Activated CD4-positive, alpha-beta T cell treated with anti-CD3 and anti-CD28 coated beads, Interleukin-2, amount 10 ng/mL, durations not matched to agents 24 days and 14 days (primary cell): ENCODE results near the gene SPATA2. TPM values are rescaled to one million over a fixed set of nuclear protein-coding genes. Genes with fewer than 3 reads are reported as not detected.
A peak's percentile ranks its signal among the peaks of the same experiment; 100 is the strongest.
"Not testable (repeated sequence)": the region's sequence is repeated elsewhere in the genome, so short reads cannot be mapped to it uniquely, and the experiment has no call there.

Experiments
- DNase-seq: peaks from one replicate; pipeline ENCODE4 v3.0.0; 2022
- H3K27ac Mint-ChIP-seq: one replicate; pipeline ENCODE4 v1.8.0; 2022; ENCODE audit warnings: mild to moderate bottlenecking, mixed read lengths
- H3K27me3 Mint-ChIP-seq: one replicate; pipeline ENCODE4 v1.8.0; 2022; ENCODE audit warnings: mixed read lengths
- H3K36me3 Mint-ChIP-seq: one replicate; pipeline ENCODE4 v1.8.0; 2022; ENCODE audit warnings: low read depth, mild to moderate bottlenecking, mixed read lengths
- H3K4me1 Mint-ChIP-seq: one replicate; pipeline ENCODE4 v1.8.0; 2021; ENCODE audit warnings: mixed read lengths
- H3K4me3 Mint-ChIP-seq: one replicate; pipeline ENCODE4 v1.8.0; 2022; ENCODE audit warnings: mild to moderate bottlenecking, moderate library complexity, mixed read lengths
- H3K9me3 Mint-ChIP-seq: one replicate; pipeline ENCODE4 v1.8.0; 2021; ENCODE audit warnings: mixed read lengths
- intact Hi-C: fragments of 100-400 bp; cut with micrococcal nuclease; formaldehyde crosslinking; loops from one replicate; pipeline ENCODE4 v1.15.1; 2023
- total RNA-seq: library from RNA; stranded (reverse); gene quantifications from 2 replicates; pipeline ENCODE4 v1.2.3, GENCODE V29; 2022

Gene SPATA2
- total RNA-seq, 1 donor from 2014 or later: 9.9 TPM

DNA sequence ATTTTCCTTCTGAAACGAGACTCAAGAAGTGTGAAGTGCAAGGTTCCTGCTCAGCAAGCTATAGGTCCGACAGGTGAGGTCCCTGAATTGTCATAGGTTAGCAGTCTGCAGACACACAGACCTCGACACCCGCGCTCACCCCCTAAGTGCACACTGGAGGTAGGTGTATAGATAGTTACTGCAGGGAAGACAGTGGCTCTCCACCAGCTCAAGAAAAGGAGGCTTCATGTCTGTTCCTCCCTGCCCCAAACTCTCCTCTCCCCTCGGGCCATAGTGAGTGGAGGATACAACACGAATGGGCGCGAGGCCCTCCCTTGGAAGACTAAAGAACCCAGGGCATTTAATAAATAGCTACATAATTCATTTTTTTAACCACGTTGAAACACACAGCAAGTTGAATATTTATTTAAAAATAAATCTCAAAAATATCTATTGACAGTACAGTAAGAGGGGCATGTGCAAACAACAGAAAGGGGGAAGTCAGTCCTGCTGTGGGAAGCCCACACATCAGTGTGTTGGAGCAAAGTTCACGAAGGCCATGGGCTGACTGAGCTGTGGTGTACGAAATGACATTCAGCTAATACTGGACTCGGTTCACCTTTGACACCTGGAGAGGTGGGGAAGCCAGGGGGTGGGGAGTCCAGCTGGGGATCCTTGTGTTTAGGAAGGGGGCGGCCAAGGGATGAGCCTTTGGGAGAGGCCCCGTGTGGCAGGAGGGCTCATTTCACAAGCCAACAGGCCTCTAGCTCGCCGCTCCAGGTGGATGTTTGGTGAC, 10.7 kb downstream of the SPATA2 start:
- no peak for DNase-seq
- H3K36me3 Mint-ChIP-seq: peaks cover 29% of the 10 kb centered on the region
- no peaks in the 10 kb centered on the region for H3K27me3 Mint-ChIP-seq
- H3K4me3 Mint-ChIP-seq: no peak overlapping the region
- intact Hi-C loops: no loop called here
- H3K27ac Mint-ChIP-seq: no peak overlapping the region
- H3K9me3 Mint-ChIP-seq: no peaks in the 10 kb centered on the region
- peaks cover 5% of the 10 kb centered on the region for H3K4me1 Mint-ChIP-seq

DNA sequence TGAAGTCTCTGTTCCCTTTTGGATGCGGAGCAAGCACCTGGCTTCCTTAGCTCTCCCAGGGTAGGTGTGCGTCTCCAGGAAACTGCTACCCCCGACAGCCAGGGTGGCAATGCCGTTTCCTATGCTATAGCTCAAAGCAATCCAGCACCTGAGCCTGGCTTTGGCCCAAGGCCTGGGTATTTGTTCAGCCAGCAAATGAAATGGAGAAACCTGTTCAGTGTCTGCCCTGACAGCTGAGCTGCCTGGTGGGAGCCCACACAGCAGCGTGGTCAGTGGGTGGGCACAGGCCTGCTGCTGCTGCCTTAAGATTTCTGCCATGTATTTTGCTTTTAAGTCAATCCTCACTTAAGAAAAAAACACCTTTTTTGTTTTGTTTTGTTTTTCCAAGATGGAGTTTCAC, 13.7 kb downstream of the SPATA2 start:
- DNase-seq: no peak
- H3K27ac Mint-ChIP-seq: no peak overlapping the region
- no peak overlapping the region for H3K4me3 Mint-ChIP-seq
- intact Hi-C loops: no loop called here
- H3K27me3 Mint-ChIP-seq: no peaks in the 10 kb centered on the region
- H3K36me3 Mint-ChIP-seq: peaks cover 20% of the 10 kb centered on the region
- peaks cover 5% of the 10 kb centered on the region for H3K4me1 Mint-ChIP-seq
- no peaks in the 10 kb centered on the region for H3K9me3 Mint-ChIP-seq

DNA sequence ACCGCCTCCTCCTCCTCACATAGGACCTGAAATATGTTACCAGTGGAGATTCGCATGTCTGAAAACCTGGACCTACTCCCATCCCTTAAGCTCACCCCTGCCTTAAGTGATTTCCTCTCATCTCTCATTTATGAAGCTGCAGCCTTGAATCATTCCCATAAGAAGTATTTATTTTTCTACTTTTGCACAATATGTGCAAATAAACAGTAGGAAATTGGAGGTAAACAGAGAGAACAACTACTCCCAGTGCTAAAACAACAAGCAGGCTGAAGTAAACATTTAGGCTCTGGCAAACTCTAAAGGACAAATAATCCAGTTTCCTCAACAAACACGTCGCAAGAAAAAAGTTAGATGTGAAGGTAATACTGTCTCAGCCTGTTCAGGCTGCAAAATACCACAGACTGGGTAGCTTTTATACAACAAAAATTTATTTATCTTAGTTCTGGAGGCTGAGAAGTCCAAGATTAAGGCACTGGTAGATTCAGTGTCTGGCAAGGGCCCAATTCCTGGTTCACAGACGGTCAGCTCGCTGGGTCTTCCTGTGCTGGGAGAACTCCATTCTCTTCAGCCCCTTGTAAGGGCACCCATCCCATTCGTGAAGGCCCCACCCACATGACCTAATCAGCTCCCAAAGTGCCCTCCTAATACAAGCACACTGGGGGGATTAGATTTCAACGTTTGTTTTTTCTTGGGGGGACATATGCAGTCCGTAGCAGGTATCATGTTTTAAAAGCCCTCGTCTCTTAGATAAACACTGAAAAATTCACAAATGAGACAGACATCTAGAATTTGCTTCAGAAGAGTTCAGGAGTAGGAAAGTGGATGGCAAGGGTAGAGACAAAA, 15.6 kb downstream of the SPATA2 start:
- DNase-seq: no peak
- no peak overlapping the region for H3K27ac Mint-ChIP-seq
- intact Hi-C loops: no loop called here
- no peaks in the 10 kb centered on the region for H3K4me1 Mint-ChIP-seq
- no peaks in the 10 kb centered on the region for H3K9me3 Mint-ChIP-seq
- no peaks in the 10 kb centered on the region for H3K27me3 Mint-ChIP-seq
- H3K4me3 Mint-ChIP-seq: no peak overlapping the region
- peaks cover 8% of the 10 kb centered on the region for H3K36me3 Mint-ChIP-seq

DNA sequence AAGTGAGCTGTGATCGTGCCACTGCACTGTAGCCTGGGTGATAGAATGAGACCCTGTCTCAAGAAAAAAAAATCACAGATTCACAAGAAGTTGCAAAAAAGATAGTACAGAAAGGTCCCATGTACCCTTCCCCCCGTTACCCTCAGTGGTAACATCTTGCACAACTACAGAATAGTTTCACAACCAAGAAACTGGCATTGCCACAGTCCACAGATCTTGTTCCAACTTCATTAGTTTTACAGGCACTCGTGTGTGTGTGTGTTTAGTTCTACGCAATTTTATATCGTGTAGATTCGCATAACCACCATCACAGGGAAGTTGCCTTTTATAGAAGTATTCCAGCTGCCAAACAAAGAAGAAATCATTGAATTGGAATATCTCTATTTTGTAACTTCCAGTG, 19.1 kb downstream of the SPATA2 start:
- no peak overlapping the region for H3K4me3 Mint-ChIP-seq

DNA sequence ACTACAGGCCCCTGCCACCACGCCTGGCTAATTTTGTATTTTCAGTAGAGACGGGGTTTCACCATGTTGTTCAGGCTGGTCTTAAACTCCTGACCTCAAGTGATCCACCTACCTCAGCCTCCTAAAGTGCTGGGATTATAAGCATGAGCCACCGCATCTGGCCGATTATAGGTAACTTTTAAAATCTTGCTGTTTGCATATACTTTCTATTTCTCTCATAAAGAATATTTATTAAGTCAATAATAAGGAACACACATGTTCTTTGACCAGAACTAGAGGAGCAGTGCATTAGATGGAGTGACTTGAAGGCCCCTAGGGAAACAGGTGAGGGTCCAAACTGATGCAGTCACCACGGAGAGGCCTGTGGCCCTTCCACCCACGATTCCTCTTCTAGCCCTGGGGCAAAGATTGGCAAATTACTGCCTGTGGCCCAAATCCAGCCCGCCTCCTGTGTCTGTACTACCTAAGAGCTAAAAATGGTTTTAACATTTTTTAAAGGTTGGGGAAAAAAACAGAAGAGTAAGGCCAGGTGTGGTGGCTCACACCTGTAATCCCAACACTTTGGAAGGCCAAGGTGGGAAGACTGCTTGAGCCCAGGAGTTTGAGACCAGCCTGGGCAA, 19.7 kb downstream of the SPATA2 start:
- DNase-seq, H3K36me3 Mint-ChIP-seq, H3K27ac Mint-ChIP-seq, H3K27me3 Mint-ChIP-seq, H3K4me3 Mint-ChIP-seq, H3K9me3 Mint-ChIP-seq, intact Hi-C loops: not testable (repeated sequence)
- H3K4me1 Mint-ChIP-seq: peaks cover 15% of the 10 kb centered on the region

More for the DNA sequence above, 19.1 kb downstream of the SPATA2 start:
- H3K4me1 Mint-ChIP-seq: peaks cover 15% of the 10 kb centered on the region
- no peaks in the 10 kb centered on the region for H3K27me3 Mint-ChIP-seq
- H3K27ac Mint-ChIP-seq: no peak overlapping the region
- intact Hi-C loops: no loop called here
- H3K9me3 Mint-ChIP-seq: no peaks in the 10 kb centered on the region
- H3K36me3 Mint-ChIP-seq: no peaks in the 10 kb centered on the region
- DNase-seq: no peak

- H3K4me1 Mint-ChIP-seq: peaks cover 15% of the 10 kb centered on the region
- H3K4me3 Mint-ChIP-seq: peak overlapping the region; percentile 36
- DNase-seq: peak; percentile 68
- no peaks in the 10 kb centered on the region for H3K9me3 Mint-ChIP-seq
- peak overlapping the region; percentile 82 for H3K27ac Mint-ChIP-seq
- intact Hi-C loops: no loop called here
- H3K27me3 Mint-ChIP-seq: no peaks in the 10 kb centered on the region
- H3K36me3 Mint-ChIP-seq: peaks cover 4% of the 10 kb centered on the region
Observed at GRCh38 chr20:49894073-49894470, 21.3 kb downstream of the SPATA2 start.

DNA sequence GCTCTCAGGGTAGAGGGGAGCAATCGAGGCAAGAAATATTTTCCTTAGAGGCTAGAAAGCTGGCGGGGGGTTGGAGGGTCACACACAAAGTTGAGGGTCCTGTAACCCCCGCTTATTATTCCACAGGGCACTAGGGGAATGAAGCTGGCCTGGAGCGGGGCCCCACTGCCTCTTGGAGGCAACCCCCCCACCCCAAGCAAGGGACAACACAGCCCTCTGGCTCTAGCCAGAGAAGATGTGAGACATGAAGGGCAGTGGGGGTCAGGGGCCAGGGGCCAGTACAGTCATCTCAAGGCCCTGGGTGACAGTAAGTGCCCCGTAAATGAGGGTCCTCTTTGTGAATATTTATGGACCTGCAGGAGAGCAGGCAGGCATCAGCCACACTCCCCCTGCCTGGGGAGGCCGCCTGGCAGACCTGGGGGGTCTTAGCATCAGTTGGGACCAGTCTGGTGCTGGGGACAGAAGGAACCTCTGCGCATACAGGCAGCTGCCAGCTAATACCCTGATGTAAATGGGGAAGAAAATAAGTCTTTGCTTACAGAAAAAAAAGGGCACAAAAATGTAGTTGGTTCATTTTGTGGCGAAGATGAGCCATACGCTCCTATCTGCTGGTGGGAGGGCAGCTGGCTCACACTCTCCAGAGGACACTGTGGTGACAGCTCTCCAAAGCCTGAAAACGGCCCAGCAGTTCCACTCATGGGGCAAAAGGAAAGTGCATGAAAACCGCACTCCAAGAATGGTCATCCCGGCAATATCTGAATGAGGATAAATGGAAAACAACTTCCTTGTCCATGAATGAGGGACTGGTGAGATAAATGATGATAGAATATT, 21.9 kb downstream of the SPATA2 start:
- Mint-ChIP-seq H3K4me3 (peak overlapping the region; percentile 48), H3K27me3 (no peaks in the 10 kb centered on the region), H3K27ac (peak overlapping the region; percentile 82), H3K9me3 (no peaks in the 10 kb centered on the region), H3K4me1 (peaks cover 17% of the 10 kb centered on the region), H3K36me3 (peaks cover 10% of the 10 kb centered on the region)
- DNase-seq: no peak
- intact Hi-C loops: loop anchor here (2.0 kb wide), 2 partner anchors 21 to 35 kb away; partner anchors contain the start of gene SPATA2

GRCh38 chr20:49892817-49893216, 22.5 kb downstream of the SPATA2 start:
- no peaks in the 10 kb centered on the region for H3K27me3 Mint-ChIP-seq
- intact Hi-C loops: loop anchor here (2.0 kb wide), 2 partner anchors 22 to 36 kb away; partner anchors contain the start of gene SPATA2

DNA sequence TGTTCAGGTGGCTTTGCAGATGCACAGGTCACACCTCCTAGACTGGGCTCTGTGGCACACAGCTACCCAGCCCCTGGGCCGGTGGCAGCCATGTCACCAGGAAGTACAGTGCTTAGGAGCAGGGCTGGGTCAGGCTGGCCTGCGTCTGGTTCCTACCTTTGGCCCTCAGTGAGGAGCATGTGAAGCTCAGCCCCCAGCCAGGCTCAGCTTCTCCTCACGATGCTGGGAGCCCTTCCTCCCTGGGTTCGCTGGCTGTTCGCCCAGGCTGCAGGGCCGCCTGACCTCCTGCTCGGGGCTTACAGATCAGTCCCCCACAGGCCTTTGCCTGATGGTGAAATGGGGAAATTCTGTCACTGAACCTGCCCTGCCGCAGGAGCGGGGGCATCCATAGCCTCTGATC, 23.1 kb downstream of the SPATA2 start:
- peaks cover 23% of the 10 kb centered on the region for H3K4me1 Mint-ChIP-seq

More at GRCh38 chr20:49892817-49893216, 22.5 kb downstream of the SPATA2 start:
- no peak for DNase-seq
- H3K9me3 Mint-ChIP-seq: no peaks in the 10 kb centered on the region
- peak overlapping the region; percentile 48 for H3K4me3 Mint-ChIP-seq
- peaks cover 19% of the 10 kb centered on the region for H3K4me1 Mint-ChIP-seq
- H3K27ac Mint-ChIP-seq: peak overlapping the region; percentile 78
- peaks cover 13% of the 10 kb centered on the region for H3K36me3 Mint-ChIP-seq

DNA sequence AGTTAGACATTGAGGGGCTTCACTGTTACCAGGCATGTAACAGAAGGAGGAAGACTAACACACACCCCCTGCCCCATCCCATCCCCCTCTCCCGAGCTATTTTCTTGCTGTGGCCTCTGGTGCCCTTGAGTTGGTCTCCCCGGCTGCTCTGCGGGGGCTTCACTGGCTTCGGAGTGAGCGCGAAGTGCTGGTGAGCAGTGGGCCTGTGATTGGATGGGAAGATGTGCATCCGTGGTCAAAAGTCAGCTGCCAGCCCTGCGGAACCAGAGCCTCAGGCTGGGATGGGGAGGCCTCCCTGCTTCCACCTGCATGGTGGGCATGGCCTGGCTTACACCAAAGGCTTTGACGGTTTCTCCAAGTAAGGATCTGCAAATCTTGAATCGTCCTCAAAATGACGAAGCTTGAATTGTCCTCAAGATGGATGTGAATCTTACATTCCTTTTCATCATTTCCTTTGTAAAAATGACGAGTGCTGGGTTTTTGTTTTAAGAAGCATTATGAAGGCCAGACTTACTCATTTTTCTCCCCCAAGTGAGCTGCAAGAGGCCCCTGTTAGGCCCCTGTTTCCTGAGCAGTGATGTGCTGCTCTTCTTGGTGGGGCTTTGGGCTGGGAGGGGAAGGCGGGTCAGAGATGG, 23.7 kb downstream of the SPATA2 start:
- H3K4me1 Mint-ChIP-seq: peaks cover 23% of the 10 kb centered on the region
- intact Hi-C loops: loop anchor here (2.0 kb wide), 2 partner anchors 23 to 37 kb away; partner anchors contain the start of gene SPATA2
- no peak overlapping the region for H3K27ac Mint-ChIP-seq
- no peaks in the 10 kb centered on the region for H3K27me3 Mint-ChIP-seq
- H3K9me3 Mint-ChIP-seq: no peaks in the 10 kb centered on the region
- no peak overlapping the region for H3K4me3 Mint-ChIP-seq
- no peak for DNase-seq
- H3K36me3 Mint-ChIP-seq: peaks cover 18% of the 10 kb centered on the region

More for the DNA sequence above, 23.1 kb downstream of the SPATA2 start:
- intact Hi-C loops: loop anchor here (2.0 kb wide), 2 partner anchors 23 to 37 kb away; partner anchors contain the start of gene SPATA2
- peak overlapping the region; percentile 78 for H3K27ac Mint-ChIP-seq
- no peak overlapping the region for H3K4me3 Mint-ChIP-seq
- no peak for DNase-seq
- no peaks in the 10 kb centered on the region for H3K9me3 Mint-ChIP-seq
- H3K27me3 Mint-ChIP-seq: no peaks in the 10 kb centered on the region
- H3K36me3 Mint-ChIP-seq: peaks cover 16% of the 10 kb centered on the region

DNA sequence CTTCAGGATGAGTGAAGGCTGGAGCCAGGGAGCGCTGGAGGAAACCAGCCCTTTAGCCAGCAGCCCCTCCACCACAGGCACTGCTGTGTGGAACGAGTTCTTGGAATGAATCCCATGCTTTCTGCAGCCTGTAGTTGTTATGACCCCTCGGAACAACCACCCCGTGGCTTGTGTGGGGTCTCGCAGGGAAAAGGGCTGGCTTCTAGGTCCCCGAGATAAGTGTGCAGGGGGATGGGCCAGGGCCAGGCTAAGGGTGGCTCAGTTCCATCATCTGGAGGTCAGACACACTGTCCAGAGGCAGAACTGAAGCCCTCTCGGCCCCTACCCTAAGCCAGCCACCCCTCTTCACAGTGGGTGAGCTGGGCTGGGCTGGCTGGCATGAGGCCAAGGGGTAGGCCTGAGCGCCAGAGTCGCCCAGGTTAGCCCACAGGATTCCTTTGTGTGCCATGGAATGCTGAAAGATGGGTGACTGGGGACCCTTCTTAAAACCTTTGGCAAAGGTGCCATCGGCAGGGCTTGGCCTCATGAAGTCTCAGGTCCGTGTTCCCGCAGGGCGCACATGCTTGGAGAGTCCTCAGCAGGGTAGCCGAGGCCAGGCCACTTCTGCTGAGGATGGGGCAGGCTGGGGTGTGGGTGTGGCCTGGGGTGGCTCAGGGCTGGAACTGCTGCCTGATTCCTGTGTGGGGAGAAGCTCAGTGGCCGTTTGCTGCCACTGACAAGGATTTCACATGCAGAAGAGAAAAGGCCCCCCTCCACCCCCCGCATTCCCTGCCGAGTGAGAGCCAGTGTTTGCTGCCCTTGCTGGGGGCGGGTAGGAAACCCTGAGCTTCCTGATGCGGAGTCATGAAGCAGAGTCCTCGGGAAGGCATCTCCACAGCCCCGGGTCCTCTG, 24.6 kb downstream of the SPATA2 start:
- H3K4me1 Mint-ChIP-seq: peaks cover 23% of the 10 kb centered on the region
- H3K9me3 Mint-ChIP-seq: no peaks in the 10 kb centered on the region
- H3K36me3 Mint-ChIP-seq: peaks cover 25% of the 10 kb centered on the region
- H3K27me3 Mint-ChIP-seq: no peaks in the 10 kb centered on the region
- no peak for DNase-seq
- no peak overlapping the region for H3K27ac Mint-ChIP-seq
- no peak overlapping the region for H3K4me3 Mint-ChIP-seq
- intact Hi-C loops: no loop called here

- intact Hi-C loops: loop anchor here (2.0 kb wide), 1 partner anchor 279 kb away; no protein-coding TSS in a partner anchor
- no peak overlapping the region for H3K4me3 Mint-ChIP-seq
- H3K4me1 Mint-ChIP-seq: peaks cover 23% of the 10 kb centered on the region
- H3K27ac Mint-ChIP-seq: no peak overlapping the region
- no peaks in the 10 kb centered on the region for H3K27me3 Mint-ChIP-seq
- no peaks in the 10 kb centered on the region for H3K9me3 Mint-ChIP-seq
- DNase-seq: no peak
- H3K36me3 Mint-ChIP-seq: peaks cover 27% of the 10 kb centered on the region
Observed at GRCh38 chr20:49889935-49890333, 25.4 kb downstream of the SPATA2 start.
